H7 (cell line): ENCODE results near the gene CNBD2. TPM values are rescaled to one million over a fixed set of nuclear protein-coding genes. Genes with fewer than 3 reads are reported as not detected.
"Not testable (repeated sequence)": the region's sequence is repeated elsewhere in the genome, so short reads cannot be mapped to it uniquely, and the experiment has no call there.

Experiments used
- DNase-seq: peaks from one replicate; pipeline ENCODE4 v3.0.0; 2012
- H3K27me3 ChIP-seq: 2 replicates; pipeline ENCODE4 v1.6.0; 2011; ENCODE audit warnings: mild to moderate bottlenecking, low read length; ENCODE audit not compliant: control insufficient read depth, insufficient read depth
- H3K36me3 ChIP-seq: replicated peaks from 2 replicates; pipeline ENCODE4 v1.5.1; 2011; ENCODE audit warnings: low read length; ENCODE audit not compliant: control insufficient read depth, insufficient read depth
- H3K4me3 ChIP-seq: 2 replicates; pipeline ENCODE4 v1.5.1; 2011; ENCODE audit warnings: low read depth, mild to moderate bottlenecking, control low read depth, low read length, moderate library complexity; ENCODE audit not compliant: insufficient read depth
- total RNA-seq: library from RNA; depleted of rRNA; stranded (reverse); fragments of >200 nt; shearing (Covaris generic); gene quantifications from 2 replicates; pipeline ENCODE4 v1.2.3, GENCODE V29; 2014; rRNA removed

CNBD2 gene
- total RNA-seq, 1 experiment from 2014 or later: 6.0 TPM

GRCh38 chr20:36077762-36078161 lies 109.4 kb downstream of the CNBD2 start:
- H3K36me3 ChIP-seq, DNase-seq, H3K4me3 ChIP-seq, H3K27me3 ChIP-seq: not testable (repeated sequence)

GRCh38 chr20:36079486-36079885 lies 111.1 kb downstream of the CNBD2 start:
- Histone ChIP-seq H3K4me3 (no peak overlapping the region), H3K36me3 (no peaks in the 10 kb centered on the region), H3K27me3 (no peaks in the 10 kb centered on the region)
- DNase-seq: no peak

GRCh38 chr20:36079984-36080383 lies 111.6 kb downstream of the CNBD2 start:
- not testable (repeated sequence) for H3K36me3 ChIP-seq, DNase-seq, H3K4me3 ChIP-seq, H3K27me3 ChIP-seq

Other genes with a start within 250 kb of the CNBD2 start
- 181 and 224 TPM in 2 replicates for gene RBM39, start 226.3 kb upstream of the CNBD2 start, total RNA-seq
- gene PHF20, start 196.6 kb upstream of the CNBD2 start, total RNA-seq: 31.2 and 37.1 TPM in 2 replicates
- 93.8 and 96.4 TPM in 2 replicates for gene SCAND1, start 14.1 kb upstream of the CNBD2 start, total RNA-seq
- gene EPB41L1, start 186.2 kb downstream of the CNBD2 start, total RNA-seq: 11.9 TPM in 2 replicates